BLaER1 treated with 17β-estradiol and CSF1 and Interleukin-3, amounts not matched to agents 10 nM and 100 nM (cell line): Measurements from ENCODE around the gene RPUSD1.

ENCODE experiments used
- H3K27ac ChIP-seq, 11 experiments: shearing (Covaris generic); formaldehyde crosslinking; 2 replicates each; pipeline ENCODE4 v1.8.1; 2022
- H3K27me3 ChIP-seq, 11 experiments: shearing (Covaris generic); formaldehyde crosslinking; 2 replicates each; pipeline ENCODE4 v1.8.1; 2022
- H3K36me3 ChIP-seq, 11 experiments: shearing (Covaris generic); formaldehyde crosslinking; 2 replicates each; pipeline ENCODE4 v1.8.1; 2022
- H3K4me1 ChIP-seq, 10 experiments: shearing (Covaris generic); formaldehyde crosslinking; 2 replicates each; pipeline ENCODE4 v1.8.1; 2022
- H3K4me2 ChIP-seq, 11 experiments: shearing (Covaris generic); formaldehyde crosslinking; 2 replicates each; pipeline ENCODE4 v1.8.1; 2022
- H3K4me3 ChIP-seq, 10 experiments: shearing (Covaris generic); formaldehyde crosslinking; 2 replicates each; pipeline ENCODE4 v1.8.1; 2022
- H3K9ac ChIP-seq, 11 experiments: shearing (Covaris generic); formaldehyde crosslinking; 2 replicates each; pipeline ENCODE4 v1.8.1; 2022
- H3K9me3 ChIP-seq, 11 experiments: shearing (Covaris generic); formaldehyde crosslinking; replicated peaks in 1 of 11; 2 replicates each; pipeline ENCODE4 v1.8.1; 2022
- H4K20me1 ChIP-seq, 11 experiments: shearing (Covaris generic); formaldehyde crosslinking; 2 replicates each; pipeline ENCODE4 v1.8.1; 2022
- Cebpa-rat ChIP-seq, 11 experiments: shearing (Covaris generic); IDR thresholded peaks; 2 replicates each; pipeline ENCODE4 v1.8.1; 2022

RPUSD1 gene

DNA sequence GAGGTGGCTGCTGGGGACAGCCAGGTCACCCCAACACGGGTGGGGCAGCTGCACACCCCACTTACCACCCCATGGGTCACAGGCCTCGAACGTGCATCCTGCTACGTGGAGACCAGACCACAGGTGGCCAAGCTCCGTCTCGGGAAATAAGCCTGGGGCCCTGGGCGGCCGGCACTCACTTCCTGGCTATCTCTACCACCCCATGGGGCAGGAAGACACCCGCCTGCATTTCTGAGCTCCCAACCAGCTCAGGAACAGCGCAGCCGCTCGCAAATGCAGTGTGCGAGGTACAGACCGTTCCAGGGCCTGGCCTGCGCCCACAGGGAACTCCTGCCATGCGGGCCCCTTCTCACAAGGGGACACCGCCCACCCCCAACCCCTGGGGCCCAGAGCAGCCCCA is 17.3 kb upstream of the RPUSD1 start:
- Histone ChIP-seq H3K4me3 (no peak overlapping the region), H3K4me1 (peaks cover 7 to 44% (median 33%) of the 10 kb centered on the region in 10 experiments; a peak in 17 of 20 replicates), H3K36me3 (no peaks in the 10 kb centered on the region), H3K9ac (no peak overlapping the region), H3K27ac (no peak overlapping the region), H3K27me3 (peaks cover 99 to 100% (median 100%) of the 10 kb centered on the region in 11 experiments), H3K9me3 (peaks cover 0 to 17% (median 7%) of the 10 kb centered on the region in 11 experiments; a peak in 8 of 22 replicates), H4K20me1 (peaks cover 0 to 40% (median 28%) of the 10 kb centered on the region in 11 experiments; a peak in 16 of 22 replicates), H3K4me2 (no peak overlapping the region)
- no peak for TF ChIP-seq Cebpa-rat (IDR thresholded peaks at IDR 0.05)

DNA sequence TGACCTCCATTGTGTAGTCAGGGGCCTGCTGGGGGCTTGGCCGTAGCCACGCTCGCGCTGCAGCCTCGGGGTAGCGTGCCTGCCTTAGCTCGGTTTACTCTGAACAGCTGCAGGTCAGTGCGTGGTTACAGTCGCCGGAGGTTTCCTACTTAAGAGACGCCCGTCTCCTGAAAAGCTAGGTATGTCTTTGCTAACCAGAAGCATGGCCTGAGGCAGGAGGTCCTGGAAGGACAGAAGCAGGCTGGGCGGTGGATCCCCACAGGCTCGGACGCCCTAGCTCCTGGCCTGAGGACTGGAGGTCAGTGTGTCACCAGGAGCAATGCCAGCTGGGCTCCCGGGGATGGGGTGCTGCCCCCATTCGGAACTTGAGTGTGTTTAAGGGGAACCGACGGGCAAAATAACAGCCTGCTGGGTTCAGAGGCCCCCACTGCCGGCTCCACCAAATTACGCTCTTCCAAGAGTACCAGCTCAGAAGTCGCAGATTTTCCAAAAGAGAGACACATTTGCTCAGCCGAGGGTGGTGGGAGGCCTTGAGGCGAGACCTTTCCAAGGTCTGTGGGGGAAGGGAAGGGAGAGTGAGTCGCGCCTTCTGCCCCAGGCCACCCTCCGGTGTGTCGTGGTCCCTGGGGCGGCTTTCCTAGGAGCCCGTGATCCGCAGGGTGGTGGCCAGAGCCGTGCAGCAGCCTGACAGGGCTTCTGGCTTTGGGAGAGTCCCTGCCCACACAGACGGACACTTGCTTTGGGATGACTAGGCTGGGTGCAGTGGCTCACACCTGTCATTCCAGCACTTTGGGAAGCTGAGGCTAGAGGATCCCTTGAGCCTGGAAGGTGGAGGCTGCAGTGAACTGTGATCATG is 16.2 kb upstream of the RPUSD1 start:
- Histone ChIP-seq H3K4me2 (no peak overlapping the region), H3K27me3 (peaks cover 100% of the 10 kb centered on the region in 11 experiments), H3K27ac (no peak overlapping the region), H3K9ac (no peak overlapping the region), H4K20me1 (peaks cover 0 to 48% (median 34%) of the 10 kb centered on the region in 11 experiments; a peak in 16 of 22 replicates), H3K4me1 (peaks cover 7 to 42% (median 31%) of the 10 kb centered on the region in 10 experiments; a peak in 17 of 20 replicates), H3K4me3 (no peak overlapping the region), H3K36me3 (no peaks in the 10 kb centered on the region), H3K9me3 (peaks cover 0 to 17% (median 7%) of the 10 kb centered on the region in 11 experiments; a peak in 8 of 22 replicates)
- TF ChIP-seq Cebpa-rat (IDR thresholded peaks at IDR 0.05) = no peak

GRCh38 chr16:803754-804080 is 15.5 kb upstream of the RPUSD1 start:
- Histone ChIP-seq H3K4me2 (peak overlapping the region in 1 of 11 experiments; percentile 20; a peak in 2 of 22 replicates), H3K27ac (no peak overlapping the region), H3K4me3 (no peak overlapping the region), H3K4me1 (peaks cover 7 to 37% (median 28%) of the 10 kb centered on the region in 10 experiments; a peak in 17 of 20 replicates), H3K9ac (no peak overlapping the region), H4K20me1 (peaks cover 0 to 55% (median 41%) of the 10 kb centered on the region in 11 experiments; a peak in 17 of 22 replicates), H3K9me3 (peaks cover 0 to 10% (median 3%) of the 10 kb centered on the region in 11 experiments; a peak in 5 of 22 replicates), H3K27me3 (peaks cover 100% of the 10 kb centered on the region in 11 experiments), H3K36me3 (no peaks in the 10 kb centered on the region; a peak in 1 of 22 replicates)
- no peak for TF ChIP-seq Cebpa-rat (IDR thresholded peaks at IDR 0.05)

DNA sequence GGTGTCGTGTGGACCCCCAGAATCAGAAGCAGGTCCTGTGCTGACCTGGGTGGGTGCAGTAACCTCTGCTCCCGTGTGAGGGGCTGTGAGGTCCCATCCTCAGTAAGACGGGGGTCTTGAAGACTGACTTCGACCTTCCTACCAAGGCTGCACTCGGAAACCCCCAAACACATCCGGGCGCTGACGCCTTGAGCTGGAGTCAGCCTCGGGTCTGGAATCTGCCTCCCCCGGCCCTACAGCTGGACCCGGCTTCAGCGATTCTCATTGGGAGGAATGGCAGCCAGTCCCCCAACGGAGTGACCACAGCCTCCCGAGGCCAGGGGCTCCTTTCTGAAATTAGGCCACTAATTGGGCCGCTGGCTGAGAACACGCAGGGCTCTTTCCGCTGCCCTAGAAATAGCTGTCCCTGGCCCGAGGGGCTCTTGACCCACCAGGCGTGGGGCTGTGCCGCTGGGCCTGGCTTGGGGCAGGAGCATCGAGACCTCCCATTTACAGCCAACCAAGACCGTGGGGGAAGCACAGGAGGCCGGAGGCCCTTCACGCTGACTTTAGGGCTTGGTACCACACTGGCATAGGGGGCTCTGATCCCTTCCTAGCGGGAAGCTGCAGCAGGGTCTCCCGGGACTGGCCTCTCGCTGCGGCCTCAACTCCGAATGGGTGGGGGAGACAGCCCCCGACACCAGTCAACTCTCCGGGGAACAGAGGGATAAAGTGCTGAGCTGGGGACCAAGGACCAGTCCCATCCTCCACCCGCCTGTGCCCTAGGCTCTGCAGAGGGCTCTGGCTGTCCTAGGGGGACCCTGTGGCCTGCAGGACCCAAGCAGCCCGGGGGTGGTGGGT is 15.0 kb upstream of the RPUSD1 start:
- no peak overlapping the region for H3K4me3 ChIP-seq
- H3K9me3 ChIP-seq = peaks cover 0 to 7% (median 0%) of the 10 kb centered on the region in 11 experiments; a peak in 4 of 22 replicates
- H3K4me2 ChIP-seq = peak overlapping the region in 3 of 11 experiments; percentile 6 to 20 (median 12); a peak in 2 of 22 replicates
- TF ChIP-seq Cebpa-rat (IDR thresholded peaks at IDR 0.05) = no peak
- no peak overlapping the region for H3K27ac ChIP-seq
- H3K9ac ChIP-seq = no peak overlapping the region
- peaks cover 0 to 61% (median 42%) of the 10 kb centered on the region in 11 experiments; a peak in 17 of 22 replicates for H4K20me1 ChIP-seq
- H3K4me1 ChIP-seq = peaks cover 7 to 37% (median 28%) of the 10 kb centered on the region in 10 experiments; a peak in 17 of 20 replicates
- peaks cover 0 to 2% (median 0%) of the 10 kb centered on the region in 11 experiments; a peak in 1 of 22 replicates for H3K36me3 ChIP-seq
- H3K27me3 ChIP-seq = peaks cover 95 to 100% (median 100%) of the 10 kb centered on the region in 11 experiments

- no peak overlapping the region for H3K27ac ChIP-seq
- peaks cover 88 to 98% (median 93%) of the 10 kb centered on the region in 11 experiments for H3K27me3 ChIP-seq
- H3K9ac ChIP-seq = no peak overlapping the region
- H3K4me3 ChIP-seq = no peak overlapping the region
- peaks cover 6 to 32% (median 24%) of the 10 kb centered on the region in 10 experiments; a peak in 17 of 20 replicates for H3K4me1 ChIP-seq
- H4K20me1 ChIP-seq = peaks cover 0 to 65% (median 42%) of the 10 kb centered on the region in 11 experiments; a peak in 17 of 22 replicates
- H3K36me3 ChIP-seq = peaks cover 0 to 7% (median 0%) of the 10 kb centered on the region in 11 experiments; a peak in 4 of 22 replicates
- H3K4me2 ChIP-seq = no peak overlapping the region
- H3K9me3 ChIP-seq = peaks cover 0 to 3% (median 0%) of the 10 kb centered on the region in 11 experiments; a peak in 2 of 22 replicates
- no peak for TF ChIP-seq Cebpa-rat (IDR thresholded peaks at IDR 0.05)
Measured at GRCh38 chr16:802461-802860, 14.3 kb upstream of the RPUSD1 start.

GRCh38 chr16:801584-802363 is 13.6 kb upstream of the RPUSD1 start:
- Histone ChIP-seq H3K9ac (0 out of 22 replicates have a peak overlapping the region, but pooled peaks of 2 of the 11 experiments have one; percentile 12 to 44), H3K27ac (no peak overlapping the region), H3K27me3 (peaks cover 82 to 91% (median 86%) of the 10 kb centered on the region in 11 experiments)

DNA sequence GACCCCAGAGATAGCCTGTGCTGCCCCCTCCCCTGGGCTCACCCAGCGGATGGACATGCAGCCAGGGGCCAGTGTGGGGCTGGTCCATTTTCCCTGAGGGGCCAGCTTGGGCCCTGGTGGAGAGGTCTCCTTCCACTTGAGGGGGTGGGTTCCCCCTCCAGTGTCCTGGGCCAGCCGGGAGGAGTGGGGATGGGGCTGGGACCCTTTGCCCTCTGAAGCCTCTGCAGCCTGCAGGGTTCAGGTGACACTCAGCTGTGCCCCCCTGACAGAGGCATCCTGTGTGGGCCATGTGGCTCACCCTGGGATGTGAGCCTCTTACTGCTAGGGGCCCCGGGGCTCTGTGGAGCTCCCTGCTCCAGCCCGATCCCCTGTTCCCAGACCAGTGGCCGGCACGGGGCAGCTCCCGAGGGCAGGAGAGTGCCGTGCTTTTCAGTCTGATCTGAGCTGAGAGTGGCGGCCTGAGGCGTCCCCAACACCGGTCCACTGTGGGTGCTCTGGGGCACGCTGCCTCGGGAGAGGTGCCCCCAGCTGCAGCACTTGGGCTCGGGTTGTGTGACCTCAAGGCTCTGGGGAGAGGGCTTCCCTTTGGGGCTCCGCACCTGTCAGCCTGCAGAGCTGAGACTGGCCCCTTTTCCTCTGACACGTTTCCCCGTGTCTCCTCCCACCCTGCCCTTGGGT is 12.8 kb upstream of the RPUSD1 start:
- Histone ChIP-seq H3K4me1 (peaks cover 0 to 25% (median 17%) of the 10 kb centered on the region in 10 experiments; a peak in 16 of 20 replicates), H3K27ac (no peak overlapping the region), H3K4me2 (peak overlapping the region in 8 of 11 experiments; percentile 23 to 71 (median 48); a peak in 12 of 22 replicates), H3K9ac (0 out of 22 replicates have a peak overlapping the region, but pooled peaks of 3 of the 11 experiments have one; percentile 12 to 44 (median 33)), H4K20me1 (peaks cover 0 to 76% (median 42%) of the 10 kb centered on the region in 11 experiments; a peak in 17 of 22 replicates), H3K9me3 (no peaks in the 10 kb centered on the region), H3K27me3 (peaks cover 74 to 83% (median 78%) of the 10 kb centered on the region in 11 experiments), H3K36me3 (peaks cover 0 to 21% (median 10%) of the 10 kb centered on the region in 11 experiments; a peak in 13 of 22 replicates), H3K4me3 (no peak overlapping the region; a peak in 1 of 20 replicates)
- no peak for TF ChIP-seq Cebpa-rat (IDR thresholded peaks at IDR 0.05)

More at GRCh38 chr16:801584-802363, 13.6 kb upstream of the RPUSD1 start:
- Histone ChIP-seq H3K4me2 (peak overlapping the region in 7 of 11 experiments; percentile 39 to 71 (median 50); a peak in 11 of 22 replicates), H3K4me1 (peaks cover 0 to 25% (median 17%) of the 10 kb centered on the region in 10 experiments; a peak in 17 of 20 replicates), H3K36me3 (peaks cover 0 to 13% (median 2%) of the 10 kb centered on the region in 11 experiments; a peak in 11 of 22 replicates), H4K20me1 (peaks cover 0 to 68% (median 42%) of the 10 kb centered on the region in 11 experiments; a peak in 17 of 22 replicates), H3K4me3 (no peak overlapping the region), H3K9me3 (no peaks in the 10 kb centered on the region)
- no peak for TF ChIP-seq Cebpa-rat (IDR thresholded peaks at IDR 0.05)
